ENCODE data around the gene FNDC8.
"Not testable (repeated sequence)": the region's sequence is repeated elsewhere in the genome, so short reads cannot be mapped to it uniquely, and the experiment has no call there.

Gene FNDC8

GRCh38 chr17:35146214-35146833 is 24.9 kb downstream of the FNDC8 start:
- DNase-seq = no peak

- DNase-seq = no peak
Observed at GRCh38 chr17:35147375-35147905, 26.0 kb downstream of the FNDC8 start, which contains the start of gene UNC45B. Gene UNC45B (plus strand): TSS chr17:35147817. CDS start chr17:35148264, 447 bp downstream.

- DNase-seq = no peak
Observed at GRCh38 chr17:35148144-35148543, 26.7 kb downstream of the FNDC8 start.

- no peak for DNase-seq
Observed at GRCh38 chr17:35149941-35150340, 28.5 kb downstream of the FNDC8 start.

GRCh38 chr17:35151080-35151479 is 29.7 kb downstream of the FNDC8 start:
- DNase-seq = not testable (repeated sequence)

GRCh38 chr17:35152421-35153140 is 31.2 kb downstream of the FNDC8 start:
- no peak for DNase-seq

- DNase-seq = no peak
Observed at GRCh38 chr17:35154196-35155165, 33.1 kb downstream of the FNDC8 start.

GRCh38 chr17:35155246-35155645 is 33.8 kb downstream of the FNDC8 start:
- no peak for DNase-seq

- DNase-seq = no peak
Observed at GRCh38 chr17:35159940-35160339, 38.5 kb downstream of the FNDC8 start.

GRCh38 chr17:35160354-35161201 is 39.2 kb downstream of the FNDC8 start:
- DNase-seq = no peak

- DNase-seq = peak; percentile 27
Observed at GRCh38 chr17:35161281-35161761, 39.9 kb downstream of the FNDC8 start.

GRCh38 chr17:35162755-35163154 is 41.3 kb downstream of the FNDC8 start:
- DNase-seq = no peak

- DNase-seq = no peak
Observed at GRCh38 chr17:35163886-35164285, 42.5 kb downstream of the FNDC8 start.

GRCh38 chr17:35164716-35165115 is 43.3 kb downstream of the FNDC8 start:
- DNase-seq = no peak

- no peak for DNase-seq
Observed at GRCh38 chr17:35166526-35166925, 45.1 kb downstream of the FNDC8 start.

- no peak for DNase-seq
Observed at GRCh38 chr17:35167046-35167445, 45.6 kb downstream of the FNDC8 start.

- DNase-seq = no peak
Observed at GRCh38 chr17:35167666-35168065, 46.3 kb downstream of the FNDC8 start.

- no peak for DNase-seq
Observed at GRCh38 chr17:35169835-35170363, 48.5 kb downstream of the FNDC8 start.

- DNase-seq = peak; percentile 11
Observed at GRCh38 chr17:35170968-35171771, 49.8 kb downstream of the FNDC8 start.

- no peak for DNase-seq
Observed at GRCh38 chr17:35171834-35172233, 50.4 kb downstream of the FNDC8 start.

- not testable (repeated sequence) for DNase-seq
Observed at GRCh38 chr17:35172321-35172720, 50.9 kb downstream of the FNDC8 start.
